Panc1 (cell line): ENCODE results near the gene CHST11. TPM values are rescaled to one million over a fixed set of nuclear protein-coding genes. Genes with fewer than 3 reads are reported as not detected.

Source experiments
- ATAC-seq: fragments of 200-7000 bp; cut with Tn5 transposase; 2 replicates; pipeline ENCODE4 v1.9.1; 2020; ENCODE audit warnings: mild to moderate bottlenecking, moderate library complexity
- BruUV-seq: library from RNA; stranded (reverse); fragments of 400-500 nt; replicated peaks from 2 replicates; lab custom pipeline; 2021; lab: Mats Ljungman, UMichigan
- CTCF ChIA-PET: fragments of 300-600 bp; sonication (Branson Sonifier 250); formaldehyde crosslinking; loops from one replicate; lab custom pipeline; 2022; ENCODE audit warnings: antibody characterized with exemption; lab: Charles Lee
- POLR2A ChIA-PET: fragments of 300-600 bp; sonication (Branson Sonifier 250); formaldehyde crosslinking; loops from one replicate; lab custom pipeline; 2022; ENCODE audit warnings: antibody characterized with exemption; lab: Charles Lee
- DNase-seq: peaks from one replicate; pipeline ENCODE4 v3.0.0-alpha.2; 2010; ENCODE audit warnings: low read depth, low spot score
- H3K27ac ChIP-seq: 2 replicates; pipeline ENCODE4 v1.5.1; 2011; ENCODE audit warnings: mild to moderate bottlenecking, low read length, inconsistent platforms
- H3K27me3 ChIP-seq: fragments of 200-500 bp; sonication (Bioruptor generic); 2 replicates; pipeline ENCODE4 v1.6.0; 2014; ENCODE audit warnings: low read length, inconsistent platforms; ENCODE audit not compliant: control insufficient read depth, insufficient read depth
- H3K36me3 ChIP-seq: fragments of 200-500 bp; sonication (Bioruptor generic); 2 replicates; pipeline ENCODE4 v1.5.1; 2014; ENCODE audit warnings: inconsistent platforms, mild to moderate bottlenecking, low read length, moderate library complexity; ENCODE audit not compliant: control insufficient read depth, insufficient read depth
- H3K4me1 ChIP-seq: 2 replicates; pipeline ENCODE4 v1.5.1; 2011; ENCODE audit warnings: inconsistent platforms, mild to moderate bottlenecking, low read length, moderate library complexity; ENCODE audit not compliant: control insufficient read depth, insufficient read depth
- H3K4me3 ChIP-seq, 2 experiments: 2 replicates each; pipeline ENCODE4 v1.5.1; 2011 to 2012; ENCODE audit warnings: low read depth in 2 of 2, low read length in 2 of 2, mild to moderate bottlenecking in 2 of 2, inconsistent platforms in 1 of 2, moderate library complexity in 1 of 2
- H3K9me3 ChIP-seq: fragments of 200-500 bp; sonication (Bioruptor generic); 2 replicates; pipeline ENCODE4 v1.5.1; 2014; ENCODE audit warnings: low read depth, mild to moderate bottlenecking, inconsistent platforms, low read length, moderate library complexity; ENCODE audit not compliant: control insufficient read depth, insufficient read depth
- CTCF ChIP-seq: fragments of 450-650 bp; IDR thresholded peaks from 2 replicates; pipeline ENCODE4 v1.5.1; 2017; ENCODE audit warnings: mild to moderate bottlenecking
- POLR2AphosphoS5 ChIP-seq: IDR thresholded peaks from 2 replicates; pipeline ENCODE4 v1.6.1; 2012; ENCODE audit warnings: mild to moderate bottlenecking, low read depth, low read length, moderate library complexity
- SIN3A ChIP-seq: IDR thresholded peaks from 2 replicates; pipeline ENCODE4 v1.6.1; 2012; ENCODE audit warnings: low read depth, mild to moderate bottlenecking, low read length, moderate library complexity, borderline replicate concordance; ENCODE audit not compliant: insufficient read depth
- TCF7L2 ChIP-seq: IDR thresholded peaks from 2 replicates; pipeline ENCODE4 v1.6.1; 2011; ENCODE audit warnings: mild to moderate bottlenecking, low read depth, low read length, inconsistent platforms
- in situ Hi-C: cut with HindIII; loops from 2 replicates; pipeline ENCODE4 v1.10.0; 2016; ENCODE audit warnings: low sequenced_read_pairs, low pct_unique_long_range_greater_than_20kb
- intact Hi-C: fragments of 100-400 bp; cut with micrococcal nuclease; formaldehyde crosslinking; loops from one replicate; pipeline ENCODE4 v1.10.0; 2022; ENCODE audit not compliant: unreplicated experiment
- total RNA-seq: library from RNA; stranded (reverse); gene quantifications from one replicate; pipeline ENCODE4 v1.2.1, GENCODE V29; 2021; ENCODE audit not compliant: unreplicated experiment
- TF ChIP-seq, protein P1 (sequence below), 2 experiments: IDR thresholded peaks; 2 replicates each; pipeline ENCODE4 v1.6.1; 2011 to 2012; ENCODE audit warnings: low read depth in 2 of 2, control low read depth in 1 of 2, low read length in 1 of 2, mild to moderate bottlenecking in 1 of 2, moderate library complexity in 1 of 2; ENCODE audit not compliant: insufficient read depth in 1 of 2

Gene CHST11
- total RNA-seq, 1 experiment from 2014 or later = 11.4 TPM

DNA sequence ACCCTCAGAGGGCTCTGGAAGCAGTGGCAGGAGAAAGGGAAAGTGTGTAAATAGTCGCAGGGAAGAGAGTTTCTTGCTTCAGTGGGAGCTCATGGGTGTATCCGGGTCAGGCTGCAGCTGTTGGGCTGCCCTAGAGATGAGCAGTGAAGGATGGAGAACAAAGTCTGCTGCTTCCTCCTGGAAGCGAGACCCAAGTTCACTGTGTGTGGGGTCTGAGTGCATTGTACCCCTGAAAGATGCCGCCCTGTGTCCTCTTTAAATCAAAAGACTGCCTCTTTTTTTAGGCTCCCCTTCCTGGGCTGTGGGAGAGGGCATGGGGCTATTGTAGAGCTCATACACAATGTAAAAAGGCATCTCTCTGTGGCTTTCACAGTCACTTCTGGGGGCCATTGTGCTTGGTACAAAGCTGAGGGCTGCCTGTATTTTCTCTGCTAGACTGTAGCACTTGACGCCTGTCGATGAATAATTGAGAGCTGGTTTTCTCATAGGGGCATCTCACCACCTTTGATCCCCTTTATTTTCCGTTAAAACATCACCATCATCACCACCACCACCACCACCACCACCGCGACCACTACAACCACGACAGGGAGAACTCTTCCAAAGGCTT lies 16.7 kb downstream of the CHST11 start:
- Histone ChIP-seq H3K27ac (no peak overlapping the region), H3K36me3 (no peaks in the 10 kb centered on the region), H3K4me1 (no peaks in the 10 kb centered on the region), H3K27me3 (no peaks in the 10 kb centered on the region; the same call in 1 of the 2 replicates), H3K4me3 (no peak overlapping the region), H3K9me3 (no peaks in the 10 kb centered on the region)
- no TSS peak for BruUV-seq
- CTCF ChIA-PET = no interaction called here
- intact Hi-C loops = no loop called here
- in situ Hi-C loops = no loop called here
- no peak for DNase-seq
- peak; percentile 45; the same call in 1 of the 2 replicates for ATAC-seq
- TF ChIP-seq CTCF (no peak), POLR2AphosphoS5 (no peak), TCF7L2 (no peak), SIN3A (no peak)
- TF ChIP-seq, protein P1, sequence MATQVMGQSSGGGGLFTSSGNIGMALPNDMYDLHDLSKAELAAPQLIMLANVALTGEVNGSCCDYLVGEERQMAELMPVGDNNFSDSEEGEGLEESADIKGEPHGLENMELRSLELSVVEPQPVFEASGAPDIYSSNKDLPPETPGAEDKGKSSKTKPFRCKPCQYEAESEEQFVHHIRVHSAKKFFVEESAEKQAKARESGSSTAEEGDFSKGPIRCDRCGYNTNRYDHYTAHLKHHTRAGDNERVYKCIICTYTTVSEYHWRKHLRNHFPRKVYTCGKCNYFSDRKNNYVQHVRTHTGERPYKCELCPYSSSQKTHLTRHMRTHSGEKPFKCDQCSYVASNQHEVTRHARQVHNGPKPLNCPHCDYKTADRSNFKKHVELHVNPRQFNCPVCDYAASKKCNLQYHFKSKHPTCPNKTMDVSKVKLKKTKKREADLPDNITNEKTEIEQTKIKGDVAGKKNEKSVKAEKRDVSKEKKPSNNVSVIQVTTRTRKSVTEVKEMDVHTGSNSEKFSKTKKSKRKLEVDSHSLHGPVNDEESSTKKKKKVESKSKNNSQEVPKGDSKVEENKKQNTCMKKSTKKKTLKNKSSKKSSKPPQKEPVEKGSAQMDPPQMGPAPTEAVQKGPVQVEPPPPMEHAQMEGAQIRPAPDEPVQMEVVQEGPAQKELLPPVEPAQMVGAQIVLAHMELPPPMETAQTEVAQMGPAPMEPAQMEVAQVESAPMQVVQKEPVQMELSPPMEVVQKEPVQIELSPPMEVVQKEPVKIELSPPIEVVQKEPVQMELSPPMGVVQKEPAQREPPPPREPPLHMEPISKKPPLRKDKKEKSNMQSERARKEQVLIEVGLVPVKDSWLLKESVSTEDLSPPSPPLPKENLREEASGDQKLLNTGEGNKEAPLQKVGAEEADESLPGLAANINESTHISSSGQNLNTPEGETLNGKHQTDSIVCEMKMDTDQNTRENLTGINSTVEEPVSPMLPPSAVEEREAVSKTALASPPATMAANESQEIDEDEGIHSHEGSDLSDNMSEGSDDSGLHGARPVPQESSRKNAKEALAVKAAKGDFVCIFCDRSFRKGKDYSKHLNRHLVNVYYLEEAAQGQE (IDR thresholded peaks at IDR 0.05; ENCODE audit: insufficient read depth in 1 of 2, low read depth in 2 of 2, low read length in 1 of 2) = no peak
- POLR2A ChIA-PET = no interaction called here

DNA sequence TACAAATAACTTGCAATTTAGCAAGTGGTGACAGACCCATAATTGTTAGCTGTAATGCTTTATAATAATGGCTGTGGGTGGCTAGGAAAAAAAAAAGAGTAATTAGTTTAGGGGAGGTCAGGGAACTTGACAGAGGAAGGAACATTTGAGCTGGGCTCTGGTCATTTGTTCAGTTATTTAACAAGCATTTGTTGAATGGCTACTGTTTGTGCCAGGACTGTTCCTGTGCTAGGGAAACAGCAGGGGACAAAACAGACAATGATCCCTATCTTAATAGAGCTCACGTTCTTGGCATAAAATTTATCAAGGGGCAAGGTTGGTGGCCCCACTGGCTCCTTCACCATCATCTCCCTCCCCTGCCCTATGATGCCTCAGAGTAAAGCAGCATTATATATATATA lies 18.5 kb downstream of the CHST11 start:
- Histone ChIP-seq H3K9me3 (no peaks in the 10 kb centered on the region), H3K36me3 (no peaks in the 10 kb centered on the region), H3K27me3 (no peaks in the 10 kb centered on the region; the same call in 1 of the 2 replicates), H3K4me3 (no peak overlapping the region), H3K4me1 (no peaks in the 10 kb centered on the region), H3K27ac (no peak overlapping the region)
- no peak for TF ChIP-seq TCF7L2
- TF ChIP-seq, protein P1 (IDR thresholded peaks at IDR 0.05; ENCODE audit: insufficient read depth in 1 of 2, low read depth in 2 of 2, low read length in 1 of 2) = no peak
- no peak for TF ChIP-seq POLR2AphosphoS5
- no peak for TF ChIP-seq SIN3A
- no peak for TF ChIP-seq CTCF
- in situ Hi-C loops = no loop called here
- no peak for ATAC-seq
- BruUV-seq = no TSS peak
- no peak for DNase-seq
- ChIA-PET POLR2A (no interaction called here), CTCF (no interaction called here)
- intact Hi-C loops = no loop called here
